Measurements from ENCODE around the gene GTF2H1.
"Not testable (repeated sequence)": the region's sequence is repeated elsewhere in the genome, so short reads cannot be mapped to it uniquely, and the experiment has no call there.

GTF2H1 gene

GRCh38 chr11:18383388-18384156 lies 61.2 kb downstream of the GTF2H1 start:
- DNase-seq, result peak; percentile 82

DNA sequence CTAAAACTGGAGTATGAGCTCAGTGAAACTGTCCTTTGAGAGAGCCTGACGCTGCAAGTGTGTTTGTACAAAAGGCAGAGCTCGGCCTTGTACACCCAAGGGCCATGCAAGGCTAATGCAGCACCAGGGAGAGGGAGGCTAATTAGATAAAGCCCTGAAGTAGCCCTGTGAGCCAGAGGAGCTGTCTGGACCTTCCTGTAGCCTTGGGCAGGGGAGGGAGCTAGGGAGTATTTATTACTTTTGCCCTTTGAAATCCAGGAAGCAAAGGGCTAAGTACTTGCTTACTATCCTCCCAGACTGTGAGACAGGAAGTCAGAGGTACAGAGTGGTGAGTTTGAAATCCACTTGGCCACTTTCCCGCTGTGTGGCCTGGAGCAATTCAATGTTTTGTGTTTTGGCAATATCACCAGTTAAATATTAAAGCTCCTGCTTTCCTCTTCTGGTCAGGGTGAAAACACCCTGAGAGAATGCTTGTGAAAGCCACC lies 61.8 kb downstream of the GTF2H1 start:
- peak; percentile 31 for DNase-seq

GRCh38 chr11:18390088-18390487 lies 67.7 kb downstream of the GTF2H1 start:
- no peak for DNase-seq

DNA sequence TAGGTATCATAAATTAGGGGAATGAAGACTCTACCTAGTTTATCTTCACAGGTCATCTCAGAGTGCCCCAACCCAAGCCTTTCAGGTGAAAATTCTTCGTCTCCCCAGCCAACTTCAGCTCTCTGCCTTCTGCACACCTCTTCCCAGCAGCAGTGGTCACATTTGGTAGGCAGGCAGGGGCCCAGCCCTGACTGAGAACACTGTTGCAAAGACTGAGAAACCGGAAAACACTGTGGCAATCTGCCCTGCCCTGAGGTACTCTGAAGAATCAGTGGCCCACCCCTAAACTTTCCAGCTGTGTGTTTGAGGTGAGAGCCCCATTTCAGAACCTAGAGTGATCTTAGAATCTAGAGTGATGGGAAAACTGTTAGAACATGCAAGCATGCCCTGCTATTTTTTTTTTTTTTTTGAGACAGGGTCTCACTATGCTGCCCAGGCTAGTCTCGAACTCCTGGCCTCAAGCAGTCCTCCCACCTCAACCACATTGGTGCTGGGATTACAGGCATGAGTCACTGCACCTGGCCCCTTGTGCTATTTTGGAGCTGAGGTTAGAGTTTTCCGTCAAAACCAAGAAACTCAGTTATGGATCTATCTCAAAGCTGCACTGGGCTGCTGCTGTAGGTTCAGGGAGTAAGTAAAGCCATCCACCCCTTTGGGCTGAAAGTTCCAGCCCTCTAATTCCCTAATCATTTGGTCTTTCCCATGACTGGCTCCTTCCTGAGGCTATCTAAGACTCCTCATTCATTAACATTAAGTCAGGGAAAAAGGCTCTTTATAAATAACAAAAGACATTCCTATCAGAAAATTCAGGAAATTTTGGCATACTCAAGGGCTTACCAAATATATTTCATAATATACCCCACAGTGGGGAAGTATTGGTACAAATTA lies 70.3 kb downstream of the GTF2H1 start:
- DNase-seq, result peak; percentile 15

DNA sequence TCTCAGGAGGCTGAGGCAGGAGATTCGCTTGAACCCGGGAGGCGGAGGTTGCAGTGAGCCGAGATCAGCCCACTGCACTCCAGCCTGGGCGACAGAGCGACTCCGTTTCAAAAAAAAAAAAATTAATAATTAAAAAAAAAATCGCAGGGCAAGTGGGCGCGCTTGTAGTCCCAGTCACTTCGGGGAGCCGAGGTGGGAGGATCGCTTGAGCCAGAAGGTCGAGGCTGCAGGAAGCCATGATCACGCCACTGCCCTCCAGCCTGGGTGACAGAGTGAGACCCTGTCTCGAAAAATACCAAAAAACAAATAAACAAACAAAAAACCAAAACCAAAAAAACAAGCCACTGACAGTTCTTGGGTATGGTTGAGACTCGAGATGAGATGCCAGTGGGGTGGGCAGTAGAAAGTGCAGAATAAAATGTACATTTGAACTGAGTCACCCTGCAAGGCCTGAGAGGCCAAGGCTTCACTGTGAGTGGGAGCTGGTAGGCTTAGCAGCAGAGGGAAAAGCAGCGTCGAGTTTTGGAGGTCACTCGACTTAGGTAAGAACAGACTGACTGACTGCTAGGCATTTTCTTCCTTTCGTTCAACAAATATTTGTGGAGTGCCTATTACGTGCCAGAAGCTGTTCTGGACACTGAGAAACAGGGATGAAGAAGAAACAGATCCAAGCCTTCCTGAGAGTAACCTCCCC lies 71.4 kb downstream of the GTF2H1 start:
- DNase-seq, result no peak

- peak; percentile 100 for DNase-seq
These were observed 72.0 kb downstream of the GTF2H1 start, which contains the start of gene LDHA for GRCh38 chr11:18394275-18394927. Gene LDHA, plus strand, starts transcription at chr11:18394563. Its CDS starts 2,280 bp downstream, at chr11:18396843.

GRCh38 chr11:18394928-18395734 lies 72.8 kb downstream of the GTF2H1 start:
- DNase-seq, result peak; percentile 12

DNA sequence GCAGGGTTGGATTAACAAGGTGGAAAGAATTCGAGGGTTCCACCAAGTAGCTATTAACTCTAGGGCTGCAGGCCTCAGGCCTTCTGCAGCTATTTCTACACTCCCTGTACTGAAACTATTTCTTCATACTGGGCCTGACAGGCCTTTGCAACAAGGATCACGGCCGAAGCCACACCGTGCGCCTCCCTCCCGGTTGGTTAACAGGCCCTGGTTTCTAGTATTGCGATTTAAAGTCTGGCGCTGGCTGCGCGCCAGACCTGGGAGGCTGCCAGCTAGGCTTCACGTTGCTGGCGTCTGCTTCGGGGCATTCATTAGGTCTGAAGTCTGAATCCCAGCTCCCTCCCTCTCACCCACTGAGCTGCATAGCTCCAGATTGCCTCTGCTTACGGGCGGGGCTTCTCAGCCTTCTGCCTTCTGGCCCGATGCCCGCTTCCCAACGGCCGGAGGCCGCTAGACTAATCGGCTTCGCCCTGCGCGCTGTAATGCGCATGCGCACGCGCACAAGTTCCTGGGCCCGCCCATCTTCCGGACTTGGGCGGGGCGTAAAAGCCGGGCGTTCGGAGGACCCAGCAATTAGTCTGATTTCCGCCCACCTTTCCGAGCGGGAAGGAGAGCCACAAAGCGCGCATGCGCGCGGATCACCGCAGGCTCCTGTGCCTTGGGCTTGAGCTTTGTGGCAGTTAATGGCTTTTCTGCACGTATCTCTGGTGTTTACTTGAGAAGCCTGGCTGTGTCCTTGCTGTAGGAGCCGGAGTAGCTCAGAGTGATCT lies 73.6 kb downstream of the GTF2H1 start:
- DNase-seq, result peak; percentile 95

- DNase-seq, result no peak
These were observed 75.6 kb downstream of the GTF2H1 start for GRCh38 chr11:18397921-18398320.

DNA sequence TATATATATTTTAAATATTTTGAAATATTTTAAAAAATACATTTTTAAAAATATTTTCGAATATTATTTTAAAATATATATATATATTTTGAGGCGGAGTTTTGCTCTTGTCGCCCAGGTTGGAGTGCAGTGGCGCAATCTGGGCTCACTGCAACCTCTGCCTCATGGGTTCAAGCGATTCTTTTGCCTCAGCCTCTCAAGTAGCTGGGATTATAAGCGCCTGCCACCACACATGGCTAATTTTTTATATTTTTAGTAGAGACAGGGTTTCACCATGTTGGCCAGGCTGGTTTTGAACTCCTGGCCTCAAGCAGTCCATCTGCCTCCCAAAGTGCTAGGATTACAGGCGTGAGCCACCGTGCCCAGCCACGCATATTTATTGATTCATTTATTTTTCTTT lies 78.7 kb downstream of the GTF2H1 start:
- not testable (repeated sequence) for DNase-seq

DNA sequence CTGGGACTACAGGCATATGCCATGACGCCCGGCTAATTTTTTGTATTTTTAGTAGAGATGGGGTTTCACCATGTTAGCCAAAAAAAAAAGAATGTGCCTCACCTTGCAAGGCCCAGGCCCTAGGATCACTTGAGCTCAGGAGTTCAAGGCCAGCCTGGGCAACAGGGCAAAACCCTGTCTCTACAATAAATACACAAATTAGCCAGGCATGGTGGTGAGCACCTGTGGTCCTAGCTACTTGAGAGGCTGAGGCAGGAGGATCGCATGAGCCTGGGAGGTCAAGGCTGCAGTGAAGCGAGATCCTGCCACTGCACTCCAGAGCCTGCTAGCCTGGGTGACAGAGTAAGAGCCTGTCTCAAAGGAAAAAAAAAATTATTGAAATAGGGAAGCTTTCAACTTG lies 81.7 kb downstream of the GTF2H1 start:
- no peak for DNase-seq

DNA sequence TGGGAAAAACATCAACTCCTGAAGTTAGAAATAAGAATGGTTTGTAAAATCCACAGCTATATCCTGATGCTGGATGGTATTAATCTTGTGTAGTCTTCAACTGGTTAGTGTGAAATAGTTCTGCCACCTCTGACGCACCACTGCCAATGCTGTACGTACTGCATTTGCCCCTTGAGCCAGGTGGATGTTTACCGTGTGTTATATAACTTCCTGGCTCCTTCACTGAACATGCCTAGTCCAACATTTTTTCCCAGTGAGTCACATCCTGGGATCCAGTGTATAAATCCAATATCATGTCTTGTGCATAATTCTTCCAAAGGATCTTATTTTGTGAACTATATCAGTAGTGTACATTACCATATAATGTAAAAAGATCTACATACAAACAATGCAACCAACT lies 85.0 kb downstream of the GTF2H1 start:
- not testable (repeated sequence) for DNase-seq

GRCh38 chr11:18408558-18409291 lies 86.4 kb downstream of the GTF2H1 start:
- no peak for DNase-seq

DNA sequence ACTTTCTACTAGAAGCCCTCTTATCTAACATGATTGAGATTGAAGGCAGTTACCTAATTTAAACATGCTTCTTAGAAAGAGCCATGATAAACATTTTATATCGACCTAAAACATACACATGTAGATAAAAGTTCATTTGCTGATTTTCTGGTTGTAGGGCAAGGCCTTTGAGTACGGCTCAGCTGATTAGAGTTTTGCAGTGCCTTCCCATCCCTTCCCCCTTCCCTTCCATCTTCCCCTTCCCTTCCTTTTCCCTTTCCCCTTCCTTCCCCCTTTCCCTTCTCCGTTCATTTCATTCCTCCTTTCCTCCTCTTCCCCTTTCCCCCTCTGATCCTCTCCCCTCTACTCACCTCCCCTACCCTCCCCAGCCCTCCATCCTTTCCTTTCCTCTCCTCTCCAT lies 94.1 kb downstream of the GTF2H1 start:
- no peak for DNase-seq

Data from CD4-positive, alpha-beta T cell treated with Interleukin-6 for 4 hours (primary cell).